GM18508 (cell line): ENCODE results near the gene ADRA2B.
"Not testable (repeated sequence)": the region's sequence is repeated elsewhere in the genome, so short reads cannot be mapped to it uniquely, and the experiment has no call there.

Experiments
- ATAC-seq: cut with Tn5 transposase; IDR thresholded peaks from one replicate; pipeline ENCODE4 v1.9.1; 2021; ENCODE audit warnings: moderate number of reproducible peaks; ENCODE audit not compliant: insufficient read depth, unreplicated experiment

Gene ADRA2B

GRCh38 chr2:96116424-96116878, at the start of gene ADRA2B:
ADRA2B (minus strand) TSS chr2:96116571; CDS start chr2:96116149, 422 bp downstream.
- ATAC-seq: no peak

DNA sequence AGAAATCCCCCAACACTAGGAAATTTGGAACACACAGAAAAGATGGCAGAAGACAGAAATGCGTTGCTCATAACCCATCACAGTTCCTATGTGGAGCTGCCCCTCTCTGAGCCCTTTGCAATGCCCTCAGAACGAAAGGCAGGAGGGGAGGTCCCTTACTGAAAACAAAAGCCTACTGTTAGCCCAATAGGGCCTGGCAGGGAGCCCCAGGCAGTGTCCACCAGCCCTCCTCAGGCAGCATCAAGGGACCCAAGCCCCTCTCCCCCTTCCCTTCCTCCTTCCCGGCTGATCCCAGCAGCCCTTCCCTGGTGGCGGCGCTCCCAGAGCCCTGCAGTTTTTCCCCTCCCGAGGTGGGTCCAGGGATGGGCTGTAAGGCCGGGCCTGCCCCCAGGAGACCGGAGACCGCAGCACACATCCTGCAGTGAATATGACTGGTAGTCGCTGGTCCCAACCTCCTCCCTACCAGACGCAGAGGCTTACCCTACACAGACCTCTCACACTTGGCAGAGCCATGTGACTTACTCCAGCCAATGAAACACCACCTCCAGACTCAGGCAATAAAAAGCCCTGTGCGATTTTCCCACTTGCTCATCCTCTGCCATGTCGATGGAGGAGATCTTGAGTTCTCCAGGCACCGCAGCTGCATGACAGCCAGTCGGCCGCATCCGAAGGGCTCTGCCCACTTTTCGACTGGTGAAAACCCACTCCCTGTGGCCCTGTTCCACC, 48.3 kb upstream of the ADRA2B start:
- ATAC-seq: peak; percentile 64

DNA sequence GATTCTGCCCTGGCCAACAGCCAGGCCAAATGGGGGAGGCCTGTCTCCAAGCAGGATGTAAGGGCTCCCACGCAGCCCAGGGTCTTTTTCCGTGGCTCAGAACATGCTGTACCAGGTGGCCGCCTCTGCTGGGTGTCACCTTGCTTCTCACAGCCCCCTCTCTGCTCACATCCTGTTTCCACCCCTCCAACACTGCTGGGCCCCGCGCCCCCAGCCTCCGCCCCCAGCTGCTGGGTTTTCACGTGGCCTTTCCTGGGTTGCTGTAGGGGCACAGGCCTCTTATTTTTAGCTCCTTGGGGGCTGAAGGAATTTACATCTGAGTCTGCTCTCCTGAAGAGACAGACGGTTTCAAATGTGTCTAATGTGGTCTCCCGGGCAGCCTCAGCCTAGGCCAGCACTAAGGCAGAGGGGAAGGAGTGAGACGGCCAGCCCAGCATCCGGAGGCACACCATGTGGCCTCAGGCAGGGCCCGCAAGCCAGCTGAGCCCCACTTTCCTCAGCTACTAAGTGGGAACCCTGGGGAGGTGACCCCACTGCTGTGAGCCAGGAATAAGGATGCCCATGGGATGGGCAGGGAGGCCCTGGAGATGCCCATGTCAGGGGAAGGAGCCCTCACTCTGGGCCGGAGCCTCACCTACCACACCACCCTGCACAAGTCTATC, 47.5 kb upstream of the ADRA2B start:
- ATAC-seq: peak; percentile 32

GRCh38 chr2:96163415-96163767, 47.0 kb upstream of the ADRA2B start:
- ATAC-seq: no peak

DNA sequence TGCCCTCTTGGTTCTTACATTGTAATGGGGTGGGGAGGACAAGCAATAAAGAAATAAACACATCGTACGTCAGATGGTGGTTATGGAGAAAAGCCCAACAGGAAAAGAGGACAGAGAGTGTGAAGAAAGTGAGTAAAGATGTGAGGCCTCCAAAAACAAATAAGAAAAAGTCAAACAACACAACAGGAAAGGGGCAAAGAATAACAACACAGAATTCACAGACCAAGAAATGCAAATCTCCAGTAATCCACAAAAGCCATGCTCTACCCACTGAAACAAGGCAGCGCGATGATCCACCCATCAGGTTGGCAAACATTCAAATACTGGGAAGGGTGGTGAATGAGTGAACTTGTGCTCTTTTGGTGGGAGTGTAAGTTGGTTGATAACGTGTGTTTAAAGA, 45.5 kb upstream of the ADRA2B start:
- no peak for ATAC-seq

GRCh38 chr2:96160366-96160765, 44.0 kb upstream of the ADRA2B start:
- ATAC-seq: not testable (repeated sequence)

- ATAC-seq: no peak
Measured at GRCh38 chr2:96159084-96159830, 42.9 kb upstream of the ADRA2B start.

DNA sequence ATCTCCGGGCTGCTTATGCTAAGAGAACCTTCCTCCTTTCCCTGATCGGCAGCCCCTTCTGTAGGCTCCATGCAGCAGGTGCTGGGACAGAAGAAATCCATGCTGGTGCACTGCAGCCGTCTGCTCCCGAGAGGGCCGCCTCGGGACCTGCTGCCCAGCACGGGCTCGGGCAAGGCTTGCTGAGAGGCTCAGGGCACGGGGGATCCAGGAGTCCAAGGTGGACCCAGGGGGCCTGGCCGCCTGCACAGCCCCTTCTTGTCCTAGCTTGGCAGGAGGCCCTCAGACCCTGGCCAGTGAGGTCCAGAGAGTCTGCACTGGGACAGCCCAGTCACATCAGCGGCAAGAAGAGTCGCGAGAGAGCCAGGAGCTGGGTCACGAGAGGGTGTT, 42.2 kb upstream of the ADRA2B start:
- ATAC-seq: no peak

DNA sequence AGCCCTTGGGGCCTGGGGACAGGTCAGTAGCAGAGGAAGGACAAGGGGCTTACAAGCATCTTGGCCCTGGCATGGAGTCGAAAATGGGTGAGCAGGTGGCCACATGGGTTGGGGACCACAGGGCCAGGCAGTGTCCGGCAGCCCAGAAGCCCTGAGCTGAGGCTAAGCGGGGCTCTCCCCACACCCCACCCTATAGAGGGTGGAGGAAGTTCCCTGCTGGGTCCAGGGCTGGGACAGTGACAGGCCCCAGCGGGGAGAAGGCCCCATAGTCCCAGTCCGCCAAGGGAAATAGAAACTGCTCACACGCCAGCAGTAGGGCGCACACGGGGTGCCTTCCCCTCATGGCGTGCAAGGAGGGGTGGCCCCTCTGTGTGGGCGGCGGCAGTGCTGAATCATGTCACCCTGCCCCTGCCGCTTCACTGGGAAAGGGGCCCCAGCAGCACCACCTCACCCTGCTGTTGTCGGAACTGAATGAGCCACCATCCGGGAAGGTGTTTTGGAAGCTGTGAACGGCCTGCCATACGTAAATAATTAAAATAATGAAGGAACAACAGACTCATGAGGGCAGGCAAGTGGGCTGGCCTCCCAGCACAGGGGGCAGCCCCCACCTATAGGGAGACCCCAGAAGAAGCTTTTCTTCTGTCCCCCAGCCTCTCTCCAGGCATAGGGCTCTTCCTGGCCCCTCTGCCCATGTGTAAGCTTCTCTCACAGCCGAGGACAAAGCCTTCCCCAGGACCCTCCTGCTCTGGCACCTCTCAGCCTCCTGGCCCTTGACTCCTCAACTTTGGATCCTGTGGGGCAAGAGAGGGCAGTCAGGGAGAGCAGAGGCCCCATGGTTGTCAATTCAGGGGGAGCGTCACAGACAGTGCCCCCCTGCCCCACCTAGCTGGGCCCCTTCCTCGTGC, 41.5 kb upstream of the ADRA2B start:
- peak; percentile 32 for ATAC-seq

GRCh38 chr2:96156926-96157648, 40.7 kb upstream of the ADRA2B start:
- ATAC-seq: no peak

GRCh38 chr2:96156011-96156820, 39.8 kb upstream of the ADRA2B start:
- no peak for ATAC-seq

DNA sequence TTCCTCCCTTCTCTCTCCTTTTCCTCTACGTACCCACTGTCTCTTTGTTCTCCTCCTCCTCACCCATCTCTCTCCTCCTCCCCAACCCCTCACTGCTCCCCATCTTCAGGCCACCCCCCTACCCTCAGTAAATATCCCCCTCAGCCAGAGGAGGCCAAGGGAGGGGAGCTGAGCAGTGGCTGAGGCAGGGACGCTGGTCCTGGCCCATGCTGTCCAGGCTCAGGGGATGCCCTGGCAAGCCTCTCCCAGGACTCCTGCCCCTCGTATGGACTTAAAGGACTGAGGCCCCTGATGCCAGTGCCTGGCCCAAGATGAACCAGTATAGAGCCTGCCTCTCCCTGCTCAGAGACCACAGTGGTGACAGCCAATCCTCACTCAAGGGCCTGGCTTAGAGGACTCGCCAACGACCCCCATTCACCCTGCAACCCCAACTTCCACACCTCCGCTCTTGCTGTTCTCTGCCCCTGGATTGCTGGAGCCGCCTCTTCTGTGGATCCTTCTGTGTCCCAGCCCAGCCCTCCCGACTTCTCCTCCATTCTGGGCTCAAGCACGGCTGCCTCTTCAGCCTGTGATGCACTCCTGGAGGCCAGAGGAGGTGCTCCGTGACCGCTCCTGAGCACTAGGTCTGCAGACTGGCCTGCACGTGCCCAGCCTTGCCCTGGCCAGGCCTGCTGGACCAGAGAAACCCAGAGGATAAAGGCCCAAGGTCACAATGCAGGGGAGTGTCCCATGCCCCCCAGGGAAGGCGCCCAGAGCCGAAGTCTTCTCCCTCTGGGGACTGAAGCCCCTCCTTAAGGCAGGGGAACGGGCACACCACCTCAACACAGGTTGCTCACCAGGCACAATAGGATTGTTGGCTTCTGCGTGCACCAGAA, 38.4 kb upstream of the ADRA2B start:
- ATAC-seq: no peak

DNA sequence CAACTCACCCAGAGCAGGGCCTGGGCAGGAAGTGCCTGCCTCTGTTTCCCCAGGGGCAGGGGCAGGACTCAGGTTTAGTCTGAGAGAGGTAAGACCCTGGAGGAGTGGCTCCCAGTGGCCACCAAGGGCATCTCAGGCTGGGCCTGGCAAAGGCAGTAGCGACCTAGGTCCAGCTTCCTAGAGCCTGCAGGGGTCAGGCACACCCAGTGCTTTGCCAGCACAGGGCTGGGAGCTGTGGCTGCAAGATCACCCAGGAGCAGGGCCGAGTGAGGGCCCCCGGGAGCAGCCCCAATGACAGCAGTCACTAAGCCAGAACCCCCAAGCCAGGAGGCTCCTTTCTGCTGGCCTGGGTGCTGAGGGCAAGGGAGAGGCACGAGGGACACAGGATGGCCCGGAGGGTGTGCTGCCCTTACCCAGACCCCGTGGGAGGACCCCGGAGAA, 37.6 kb upstream of the ADRA2B start:
- no peak for ATAC-seq

DNA sequence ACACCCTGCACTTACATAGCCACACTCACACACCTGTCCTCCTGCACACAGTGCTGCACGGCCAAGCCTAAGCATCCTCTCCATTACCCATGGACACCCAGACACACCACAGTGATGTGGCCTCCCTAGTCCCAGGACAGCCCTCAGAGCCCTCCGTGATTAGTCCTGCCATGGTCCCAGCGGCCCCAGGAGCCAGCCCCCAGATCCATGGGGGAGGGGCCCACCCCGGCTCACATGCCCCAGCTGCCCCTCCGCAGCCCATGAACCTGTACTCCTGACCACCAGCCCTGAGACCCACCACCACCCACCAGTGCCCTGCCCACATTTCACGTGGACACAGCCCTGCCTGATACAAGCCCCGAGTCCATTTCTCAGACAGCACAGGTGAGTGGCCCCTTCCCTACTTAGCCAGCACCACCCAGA, 36.9 kb upstream of the ADRA2B start:
- ATAC-seq: no peak

- ATAC-seq: no peak
Measured at GRCh38 chr2:96152304-96153161, 36.2 kb upstream of the ADRA2B start.

- no peak for ATAC-seq
Measured at GRCh38 chr2:96151595-96152303, 35.4 kb upstream of the ADRA2B start.
